Endodermal cell (in vitro differentiated cells): Measurements from ENCODE around the gene GBP4. TPM values are rescaled to one million over a fixed set of nuclear protein-coding genes. Genes with fewer than 3 reads are reported as not detected.

Experiments
- DNase-seq: peaks from one replicate; pipeline ENCODE4 v3.0.0-alpha.2; 2017
- H3K27ac ChIP-seq: 2 replicates; pipeline ENCODE4 v1.5.1; 2013; ENCODE audit warnings: mild to moderate bottlenecking, low read depth, low read length, moderate library complexity
- H3K27me3 ChIP-seq: 2 replicates; pipeline ENCODE4 v1.6.1; 2013; ENCODE audit warnings: mild to moderate bottlenecking, low read length, moderate library complexity; ENCODE audit not compliant: insufficient read depth, control insufficient read depth, poor library complexity, severe bottlenecking
- H3K36me3 ChIP-seq: 2 replicates; pipeline ENCODE4 v1.7.0; 2013; ENCODE audit warnings: mild to moderate bottlenecking, low read length, moderate library complexity; ENCODE audit not compliant: control insufficient read depth, insufficient read depth
- H3K4me1 ChIP-seq: one replicate; pipeline ENCODE4 v1.7.0; 2013; ENCODE audit warnings: low read length; ENCODE audit not compliant: control insufficient read depth, insufficient read depth
- H3K4me3 ChIP-seq: 2 replicates; pipeline ENCODE4 v1.5.1; 2013; ENCODE audit warnings: mild to moderate bottlenecking, low read length, moderate library complexity
- H3K9ac ChIP-seq: 2 replicates; pipeline ENCODE4 v1.6.1; 2013; ENCODE audit warnings: mild to moderate bottlenecking, low read length, moderate library complexity; ENCODE audit not compliant: poor library complexity, severe bottlenecking; ENCODE audit errors: extremely low read depth
- H3K9me3 ChIP-seq: 2 replicates; pipeline ENCODE4 v1.6.1; 2013; ENCODE audit warnings: mild to moderate bottlenecking, low read length, moderate library complexity; ENCODE audit not compliant: control insufficient read depth
- H3K27ac Mint-ChIP-seq: 2 replicates; pipeline ENCODE4 v1.8.0; 2020; ENCODE audit warnings: mixed read lengths
- H3K27me3 Mint-ChIP-seq: 2 replicates; pipeline ENCODE4 v1.8.0; 2021; ENCODE audit warnings: mild to moderate bottlenecking, mixed read lengths; ENCODE audit not compliant: insufficient read depth
- H3K36me3 Mint-ChIP-seq: 2 replicates; pipeline ENCODE4 v1.8.0; 2020; ENCODE audit warnings: low read depth, mixed read lengths
- H3K4me1 Mint-ChIP-seq: 2 replicates; pipeline ENCODE4 v1.8.0; 2020; ENCODE audit warnings: mixed read lengths
- H3K4me3 Mint-ChIP-seq: 2 replicates; pipeline ENCODE4 v1.8.0; 2020; ENCODE audit warnings: mild to moderate bottlenecking, moderate library complexity, mixed read lengths
- H3K9me3 Mint-ChIP-seq: 2 replicates; pipeline ENCODE4 v1.8.0; 2020; ENCODE audit warnings: mild to moderate bottlenecking, mixed read lengths
- WGBS, 2 experiments: methylation state at CpG; one replicate each; pipeline versions ENCODE4 v1.1.5 to v1.1.7; 2013; ENCODE audit warnings: missing lambda C conversion rate in 2 of 2, mixed read lengths in 1 of 2; ENCODE audit not compliant: insufficient coverage in 1 of 2, insufficient read length in 1 of 2; 5-methylcytosine and 5-hydroxymethylcytosine counted together
- total RNA-seq, 2 donors: library from RNA; stranded (reverse); fragmentation: NEBNext Ultra II Directional in 1 of 2; extraction: Animal tissue kit (Norgen Biotek cat#: 25700) in 1 of 2; gene quantifications; 2 replicates in 1 of 2; 3 replicates in 1 of 2; pipeline ENCODE4 v1.2.1, GENCODE V29; 2021
- TF ChIP-seq, protein P1 (sequence below): fragments of 200-600 bp; sonication (generic); conservative IDR thresholded peaks from 2 replicates; pipeline ENCODE4 v1.5.0; 2021; ENCODE audit warnings: antibody characterized with exemption, mild to moderate bottlenecking

Gene GBP4
- total RNA-seq, 2 donors from 2014 or later: 0.55 to 2.8 TPM

DNA sequence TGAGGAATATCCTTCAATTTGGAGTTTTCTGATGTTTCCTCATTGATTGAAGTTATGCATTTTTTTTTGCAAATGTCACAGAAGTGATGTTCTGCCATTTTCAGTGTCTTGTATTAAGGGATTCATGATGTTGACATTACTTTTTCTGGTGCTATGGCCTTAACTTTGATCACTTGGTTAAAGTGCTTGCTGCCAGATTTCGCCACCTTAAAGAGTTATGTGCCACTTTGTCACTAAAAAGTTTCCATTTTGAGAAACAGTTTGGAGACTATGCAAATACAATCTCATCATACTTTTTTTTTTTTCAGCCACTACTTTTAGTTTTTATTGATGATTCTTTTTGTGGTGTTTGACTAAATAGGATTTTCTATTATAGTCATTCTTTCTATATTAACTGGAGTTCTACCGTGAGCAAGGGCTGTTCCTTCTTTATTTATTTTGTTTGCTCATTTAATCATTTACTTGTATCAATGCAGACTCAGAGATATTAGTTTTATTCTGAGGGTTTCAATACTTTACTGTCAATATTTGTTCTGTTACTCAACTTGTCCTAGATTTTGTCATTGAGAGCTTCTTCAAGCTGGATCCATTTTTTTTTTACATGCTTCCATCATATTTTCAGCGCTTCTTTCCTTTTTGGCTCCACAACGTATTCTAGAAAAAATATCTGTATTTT, 26.1 kb downstream of the GBP4 start:
- H3K27ac ChIP-seq: no peak overlapping the region
- no peaks in the 10 kb centered on the region for H3K4me1 ChIP-seq
- no peaks in the 10 kb centered on the region for H3K4me1 Mint-ChIP-seq
- no peaks in the 10 kb centered on the region for H3K9me3 ChIP-seq
- no peak overlapping the region for H3K4me3 ChIP-seq
- no peaks in the 10 kb centered on the region for H3K27me3 Mint-ChIP-seq
- TF ChIP-seq, protein P1, sequence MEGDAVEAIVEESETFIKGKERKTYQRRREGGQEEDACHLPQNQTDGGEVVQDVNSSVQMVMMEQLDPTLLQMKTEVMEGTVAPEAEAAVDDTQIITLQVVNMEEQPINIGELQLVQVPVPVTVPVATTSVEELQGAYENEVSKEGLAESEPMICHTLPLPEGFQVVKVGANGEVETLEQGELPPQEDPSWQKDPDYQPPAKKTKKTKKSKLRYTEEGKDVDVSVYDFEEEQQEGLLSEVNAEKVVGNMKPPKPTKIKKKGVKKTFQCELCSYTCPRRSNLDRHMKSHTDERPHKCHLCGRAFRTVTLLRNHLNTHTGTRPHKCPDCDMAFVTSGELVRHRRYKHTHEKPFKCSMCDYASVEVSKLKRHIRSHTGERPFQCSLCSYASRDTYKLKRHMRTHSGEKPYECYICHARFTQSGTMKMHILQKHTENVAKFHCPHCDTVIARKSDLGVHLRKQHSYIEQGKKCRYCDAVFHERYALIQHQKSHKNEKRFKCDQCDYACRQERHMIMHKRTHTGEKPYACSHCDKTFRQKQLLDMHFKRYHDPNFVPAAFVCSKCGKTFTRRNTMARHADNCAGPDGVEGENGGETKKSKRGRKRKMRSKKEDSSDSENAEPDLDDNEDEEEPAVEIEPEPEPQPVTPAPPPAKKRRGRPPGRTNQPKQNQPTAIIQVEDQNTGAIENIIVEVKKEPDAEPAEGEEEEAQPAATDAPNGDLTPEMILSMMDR: no peak
- no peak overlapping the region for H3K4me3 Mint-ChIP-seq
- no peaks in the 10 kb centered on the region for H3K27me3 ChIP-seq
- no peak overlapping the region for H3K27ac Mint-ChIP-seq
- no peaks in the 10 kb centered on the region for H3K36me3 Mint-ChIP-seq
- no peak overlapping the region for H3K9ac ChIP-seq
- DNase-seq: no peak
- H3K9me3 Mint-ChIP-seq: no peaks in the 10 kb centered on the region
- H3K36me3 ChIP-seq: no peaks in the 10 kb centered on the region
- WGBS, 2 experiments: 97 to 100% methylated on average over 3 of the region's 4 CpGs

GRCh38 chr1:89171067-89171438, 27.7 kb downstream of the GBP4 start:
- H3K36me3 Mint-ChIP-seq: no peaks in the 10 kb centered on the region
- Histone ChIP-seq H3K27me3 (no peaks in the 10 kb centered on the region), H3K4me1 (no peaks in the 10 kb centered on the region), H3K36me3 (no peaks in the 10 kb centered on the region), H3K27ac (no peak overlapping the region), H3K9me3 (no peaks in the 10 kb centered on the region), H3K4me3 (no peak overlapping the region), H3K9ac (no peak overlapping the region)
- H3K27ac Mint-ChIP-seq: no peak overlapping the region
- H3K9me3 Mint-ChIP-seq: no peaks in the 10 kb centered on the region
- H3K27me3 Mint-ChIP-seq: no peaks in the 10 kb centered on the region
- TF ChIP-seq, protein P1: no peak
- no peaks in the 10 kb centered on the region for H3K4me1 Mint-ChIP-seq
- no peak for DNase-seq
- H3K4me3 Mint-ChIP-seq: no peak overlapping the region

GRCh38 chr1:89170170-89171066, 28.3 kb downstream of the GBP4 start:
- H3K27me3 ChIP-seq: no peaks in the 10 kb centered on the region
- no peaks in the 10 kb centered on the region for H3K36me3 Mint-ChIP-seq
- no peaks in the 10 kb centered on the region for H3K36me3 ChIP-seq
- no peak overlapping the region for H3K4me3 Mint-ChIP-seq
- no peaks in the 10 kb centered on the region for H3K4me1 Mint-ChIP-seq
- TF ChIP-seq, protein P1: no peak
- no peak overlapping the region for H3K27ac ChIP-seq
- H3K4me3 ChIP-seq: no peak overlapping the region
- no peaks in the 10 kb centered on the region for H3K27me3 Mint-ChIP-seq
- 88 to 100% methylated on average over 2 to 4 of the region's 4 CpGs for WGBS, 2 experiments
- no peak for DNase-seq
- H3K9me3 ChIP-seq: no peaks in the 10 kb centered on the region
- no peaks in the 10 kb centered on the region for H3K4me1 ChIP-seq
- H3K9me3 Mint-ChIP-seq: no peaks in the 10 kb centered on the region
- no peak overlapping the region for H3K27ac Mint-ChIP-seq
- H3K9ac ChIP-seq: no peak overlapping the region
